ENCODE data around the gene TLE4. TPM values are rescaled to one million over a fixed set of nuclear protein-coding genes. Genes with fewer than 3 reads are reported as not detected.
A peak's percentile ranks its signal among the peaks of the same experiment; 100 is the strongest.
"Not testable (repeated sequence)": the region's sequence is repeated elsewhere in the genome, so short reads cannot be mapped to it uniquely, and the experiment has no call there.

Gene TLE4
- total and polyA plus RNA-seq, 7 experiments from 2014 or later, result 21.0 to 196 (median 102) TPM

- ChIA-PET POLR2A (interaction anchor here (1.1 to 3.7 kb wide), 2 partner anchors 29 to 36 kb away, joined by 3 to 19 read pairs; partner anchors contain the start of gene TLE4), CTCF (interaction anchor here (1.3 kb wide), 1 partner anchor 29 kb away, joined by 6 read pairs; the partner anchor contains the start of gene TLE4)
- peak overlapping the region in 1 of 10 donors; percentile 74 for H3K4me3 Mint-ChIP-seq
- peaks cover 0 to 3% (median 0%) of the 10 kb centered on the region in 5 donors for H3K27me3 Mint-ChIP-seq
- Histone ChIP-seq H3K4me3 (ENCODE audit: low read length) (no peak overlapping the region), H3K9me3 (ENCODE audit: control insufficient read depth in 2 of 3, low read length in 3 of 3) (no peaks in the 10 kb centered on the region), H3K4me1 (ENCODE audit: control insufficient read depth in 2 of 2, insufficient read depth in 2 of 2, low read length in 2 of 2) (peaks cover 0 to 11% of the 10 kb centered on the region in 2 donors), H3K36me3 (ENCODE audit: control insufficient read depth in 2 of 3, insufficient read depth in 3 of 3, low read length in 3 of 3) (no peaks in the 10 kb centered on the region), H3K27me3 (ENCODE audit: control insufficient read depth in 2 of 2, insufficient read depth in 2 of 2, low read length in 2 of 2) (no peaks in the 10 kb centered on the region), H3K27ac (ENCODE audit: low read depth, low read length) (no peak overlapping the region)
- intact Hi-C loops (cut with micrococcal nuclease), result no loop called here
- H3K9me3 Mint-ChIP-seq, result peaks cover 0 to 18% (median 10%) of the 10 kb centered on the region in 11 donors
- H3K36me3 Mint-ChIP-seq, result peaks cover 0 to 10% (median 5%) of the 10 kb centered on the region in 5 donors
- DNase-seq (no peak), ATAC-seq (no peak)
- peak overlapping the region in 3 of 9 donors; percentile 8 to 87 (median 76) for H3K27ac Mint-ChIP-seq
- H3K4me1 Mint-ChIP-seq, result peaks cover 10 to 29% (median 24%) of the 10 kb centered on the region in 7 donors
Measured at GRCh38 chr9:79542735-79543620, 28.8 kb upstream of the TLE4 start.

- CTCF ChIA-PET, result not testable (repeated sequence)
- peak overlapping the region; percentile 16 to 74 (median 62) for H3K4me3 Mint-ChIP-seq
- intact Hi-C loops (cut with micrococcal nuclease), result loop anchor here in 1 of 2 donors (1.0 kb wide), 1 partner anchor 27 kb away; the partner anchor contains the start of gene TLE4
Measured at GRCh38 chr9:79544375-79544774, 27.4 kb upstream of the TLE4 start.

GRCh38 chr9:79551586-79551985 lies 20.2 kb upstream of the TLE4 start:
- H3K36me3 Mint-ChIP-seq, result no peaks in the 10 kb centered on the region
- ChIA-PET POLR2A (interaction anchor here (1.5 kb wide), 1 partner anchor 21 kb away, joined by 5 read pairs; the partner anchor contains the start of gene TLE4), CTCF (no interaction called here)
- DNase-seq (no peak), ATAC-seq (no peak)
- no peaks in the 10 kb centered on the region for H3K36me3 ChIP-seq (ENCODE audit: control insufficient read depth in 2 of 3, insufficient read depth in 3 of 3, low read length in 3 of 3)
- peaks cover 0 to 16% (median 4%) of the 10 kb centered on the region in 11 donors for H3K9me3 Mint-ChIP-seq
- H3K27ac ChIP-seq (ENCODE audit: low read depth, low read length), result no peak overlapping the region
- H3K27ac Mint-ChIP-seq, result no peak overlapping the region
- no peaks in the 10 kb centered on the region for H3K4me1 ChIP-seq (ENCODE audit: control insufficient read depth in 2 of 2, insufficient read depth in 2 of 2, low read length in 2 of 2)
- no peaks in the 10 kb centered on the region for H3K27me3 ChIP-seq (ENCODE audit: control insufficient read depth in 2 of 2, insufficient read depth in 2 of 2, low read length in 2 of 2)
- intact Hi-C loops (cut with micrococcal nuclease), result no loop called here
- H3K4me3 Mint-ChIP-seq, result no peak overlapping the region
- no peaks in the 10 kb centered on the region for H3K4me1 Mint-ChIP-seq
- H3K27me3 Mint-ChIP-seq, result peaks cover 0 to 3% (median 0%) of the 10 kb centered on the region in 5 donors
- no peak overlapping the region for H3K4me3 ChIP-seq (ENCODE audit: low read length)
- peaks cover 0 to 11% (median 0%) of the 10 kb centered on the region in 3 experiments for H3K9me3 ChIP-seq (ENCODE audit: control insufficient read depth in 2 of 3, low read length in 3 of 3)

More at GRCh38 chr9:79544375-79544774, 27.4 kb upstream of the TLE4 start:
- Mint-ChIP-seq H3K27ac (peak overlapping the region; percentile 29 to 91 (median 83)), H3K4me1 (peaks cover 10 to 29% (median 24%) of the 10 kb centered on the region in 7 donors), H3K9me3 (peaks cover 0 to 18% (median 10%) of the 10 kb centered on the region in 11 donors)
- H3K27me3 Mint-ChIP-seq; H3K36me3 ChIP-seq (ENCODE audit: control insufficient read depth in 2 of 3, insufficient read depth in 3 of 3, low read length in 3 of 3); H3K36me3 Mint-ChIP-seq; H3K9me3 ChIP-seq (ENCODE audit: control insufficient read depth in 2 of 3, low read length in 3 of 3); H3K4me3 ChIP-seq (ENCODE audit: low read length); H3K27ac ChIP-seq (ENCODE audit: low read depth, low read length); H3K27me3 ChIP-seq (ENCODE audit: control insufficient read depth in 2 of 2, insufficient read depth in 2 of 2, low read length in 2 of 2): not testable (repeated sequence)
- POLR2A ChIA-PET, result interaction anchor here (0.6 to 0.9 kb wide), 2 partner anchors 27 to 274 kb away, joined by 5 to 7 read pairs; partner anchors contain the start of gene TLE4
- DNase-seq, result peak in 7 of 9 donors; percentile 58 to 82 (median 69)
- H3K4me1 ChIP-seq (ENCODE audit: control insufficient read depth in 2 of 2, insufficient read depth in 2 of 2, low read length in 2 of 2), result peaks cover 0 to 11% of the 10 kb centered on the region in 2 donors
- ATAC-seq, result peak; percentile 90

- H3K9me3 Mint-ChIP-seq, result peaks cover 0 to 13% (median 3%) of the 10 kb centered on the region in 11 donors
Measured at GRCh38 chr9:79551994-79552393, 19.8 kb upstream of the TLE4 start.

DNA sequence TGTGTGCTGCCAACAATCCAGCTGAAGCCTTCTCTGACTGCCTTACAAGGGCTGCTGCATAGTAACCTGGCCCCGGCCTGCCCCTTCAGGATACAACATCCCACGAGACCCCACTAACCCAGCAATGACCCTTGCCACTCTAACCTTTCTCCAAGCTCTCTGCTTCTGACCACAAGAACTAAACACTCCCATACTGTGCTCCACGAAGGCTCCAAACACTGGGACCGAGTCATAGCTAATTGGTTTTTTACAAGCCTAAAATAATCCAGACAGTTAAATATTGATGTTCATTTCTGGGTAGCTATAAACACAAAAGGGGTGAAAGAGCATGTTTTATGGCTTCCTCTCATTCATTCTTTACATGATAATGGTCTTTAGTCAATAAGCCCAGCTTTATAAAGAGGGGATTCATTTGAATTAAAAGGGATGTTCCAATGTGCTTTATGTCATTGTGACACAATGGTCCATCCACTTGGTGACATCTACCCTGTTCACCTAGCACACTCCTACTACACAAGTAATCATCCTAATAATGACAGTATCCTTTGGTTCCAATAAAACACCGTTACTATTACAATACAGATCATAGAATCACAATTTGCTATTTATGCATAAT lies 16.2 kb upstream of the TLE4 start:
- Histone ChIP-seq H3K27ac (ENCODE audit: low read depth, low read length) (no peak overlapping the region), H3K36me3 (ENCODE audit: control insufficient read depth in 2 of 3, insufficient read depth in 3 of 3, low read length in 3 of 3) (no peaks in the 10 kb centered on the region), H3K4me1 (ENCODE audit: control insufficient read depth in 2 of 2, insufficient read depth in 2 of 2, low read length in 2 of 2) (no peaks in the 10 kb centered on the region), H3K27me3 (ENCODE audit: control insufficient read depth in 2 of 2, insufficient read depth in 2 of 2, low read length in 2 of 2) (no peaks in the 10 kb centered on the region), H3K4me3 (ENCODE audit: low read length) (no peak overlapping the region), H3K9me3 (ENCODE audit: control insufficient read depth in 2 of 3, low read length in 3 of 3) (peaks cover 0 to 4% (median 0%) of the 10 kb centered on the region in 3 experiments)
- H3K27ac Mint-ChIP-seq, result no peak overlapping the region
- H3K4me1 Mint-ChIP-seq, result no peaks in the 10 kb centered on the region
- intact Hi-C loops (cut with micrococcal nuclease), result no loop called here
- no peak for ATAC-seq
- peaks cover 0 to 6% (median 2%) of the 10 kb centered on the region in 11 donors for H3K9me3 Mint-ChIP-seq
- POLR2A ChIA-PET, result interaction anchor here (1.2 kb wide), 1 partner anchor 10 kb away, joined by 3 read pairs; no protein-coding TSS in a partner anchor
- H3K4me3 Mint-ChIP-seq, result no peak overlapping the region
- no peaks in the 10 kb centered on the region for H3K36me3 Mint-ChIP-seq
- CTCF ChIA-PET, result interaction anchor here (0.6 kb wide), 1 partner anchor 146 kb away, joined by 3 read pairs; no protein-coding TSS in a partner anchor
- DNase-seq, result no peak
- H3K27me3 Mint-ChIP-seq, result peaks cover 0 to 7% (median 0%) of the 10 kb centered on the region in 5 donors

More at GRCh38 chr9:79551994-79552393, 19.8 kb upstream of the TLE4 start:
- DNase-seq, result no peak
- peaks cover 0 to 11% (median 0%) of the 10 kb centered on the region in 3 experiments for H3K9me3 ChIP-seq (ENCODE audit: control insufficient read depth in 2 of 3, low read length in 3 of 3)
- no peak overlapping the region for H3K27ac ChIP-seq (ENCODE audit: low read depth, low read length)
- no peaks in the 10 kb centered on the region for H3K4me1 ChIP-seq (ENCODE audit: control insufficient read depth in 2 of 2, insufficient read depth in 2 of 2, low read length in 2 of 2)
- ATAC-seq, result no peak
- no peaks in the 10 kb centered on the region for H3K27me3 ChIP-seq (ENCODE audit: control insufficient read depth in 2 of 2, insufficient read depth in 2 of 2, low read length in 2 of 2)
- no peaks in the 10 kb centered on the region for H3K4me1 Mint-ChIP-seq
- H3K27ac Mint-ChIP-seq, result no peak overlapping the region
- no peak overlapping the region for H3K4me3 Mint-ChIP-seq
- ChIA-PET POLR2A (no interaction called here), CTCF (no interaction called here)
- no peaks in the 10 kb centered on the region for H3K36me3 ChIP-seq (ENCODE audit: control insufficient read depth in 2 of 3, insufficient read depth in 3 of 3, low read length in 3 of 3)
- H3K4me3 ChIP-seq (ENCODE audit: low read length), result no peak overlapping the region
- no peaks in the 10 kb centered on the region for H3K36me3 Mint-ChIP-seq
- H3K27me3 Mint-ChIP-seq, result peaks cover 0 to 3% (median 0%) of the 10 kb centered on the region in 5 donors
- intact Hi-C loops (cut with micrococcal nuclease), result no loop called here

- intact Hi-C loops (cut with micrococcal nuclease), result no loop called here
Measured at GRCh38 chr9:79559495-79560181, 12.1 kb upstream of the TLE4 start.

More at GRCh38 chr9:79559495-79560181, 12.1 kb upstream of the TLE4 start:
- DNase-seq, result no peak
- Histone ChIP-seq H3K4me3 (ENCODE audit: low read length) (no peak overlapping the region), H3K36me3 (ENCODE audit: control insufficient read depth in 2 of 3, insufficient read depth in 3 of 3, low read length in 3 of 3) (no peaks in the 10 kb centered on the region), H3K9me3 (ENCODE audit: control insufficient read depth in 2 of 3, low read length in 3 of 3) (no peaks in the 10 kb centered on the region), H3K27ac (ENCODE audit: low read depth, low read length) (no peak overlapping the region), H3K4me1 (ENCODE audit: control insufficient read depth in 2 of 2, insufficient read depth in 2 of 2, low read length in 2 of 2) (no peaks in the 10 kb centered on the region), H3K27me3 (ENCODE audit: control insufficient read depth in 2 of 2, insufficient read depth in 2 of 2, low read length in 2 of 2) (no peaks in the 10 kb centered on the region)
- H3K4me1 Mint-ChIP-seq, result peaks cover 0 to 5% (median 0%) of the 10 kb centered on the region in 7 donors
- H3K27me3 Mint-ChIP-seq, result peaks cover 0 to 13% (median 6%) of the 10 kb centered on the region in 5 donors
- no peaks in the 10 kb centered on the region for H3K36me3 Mint-ChIP-seq
- H3K27ac Mint-ChIP-seq, result no peak overlapping the region
- ATAC-seq, result no peak
- H3K4me3 Mint-ChIP-seq, result no peak overlapping the region
- POLR2A ChIA-PET, result interaction anchor here (0.7 to 1.3 kb wide), 3 partner anchors 9 to 25 kb away, joined by 3 to 4 read pairs (median 4); partner anchors contain the start of gene TLE4
- H3K9me3 Mint-ChIP-seq, result peaks cover 0 to 3% (median 0%) of the 10 kb centered on the region in 11 donors
- CTCF ChIA-PET, result no interaction called here

Data from naive thymus-derived CD4-positive, alpha-beta T cell (primary cell).